H1 (cell line): ENCODE measurements around the gene TGFBR1. TPM values are rescaled to one million over a fixed set of nuclear protein-coding genes. Genes with fewer than 3 reads are reported as not detected.

ENCODE experiments used
- CTCF ChIA-PET: fragments of 300-600 bp; sonication (Branson Sonifier 250); formaldehyde crosslinking; loops from one replicate; lab custom pipeline; 2021; ENCODE audit not compliant: partially characterized antibody; lab: Charles Lee
- POLR2A ChIA-PET: fragments of 300-600 bp; sonication (Branson Sonifier 250); formaldehyde crosslinking; loops from one replicate; lab custom pipeline; 2021; ENCODE audit warnings: inconsistent platforms; ENCODE audit not compliant: partially characterized antibody; lab: Charles Lee
- DNase-seq, 2 experiments: peaks; one replicate each; pipeline versions ENCODE4 v3.0.0 to v3.0.0-alpha.2; 2010 to 2022; ENCODE audit warnings: low spot score in 2 of 2, low read depth in 1 of 2, mixed read lengths in 1 of 2
- FAIRE-seq: peaks from 2 replicates; lab custom pipeline; 2011; peaks lifted over from hg19 to GRCh38; lab: Jason Lieb, UNC
- H2AFZ ChIP-seq: 2 replicates; pipeline ENCODE4 v1.8.1; 2012; ENCODE audit warnings: low read length, inconsistent platforms
- H2AK5ac ChIP-seq: 2 replicates; pipeline ENCODE4 v1.6.1; 2013; ENCODE audit warnings: low read depth, low read length
- H2BK120ac ChIP-seq: replicated peaks from 2 replicates; pipeline ENCODE3; 2013; ENCODE audit warnings: low read depth, low read length, inconsistent platforms
- H2BK12ac ChIP-seq: 2 replicates; pipeline ENCODE4 v1.6.1; 2013; ENCODE audit warnings: low read depth, low read length
- H2BK15ac ChIP-seq: 2 replicates; pipeline ENCODE4 v1.6.1; 2013; ENCODE audit warnings: low read length
- H2BK20ac ChIP-seq: 2 replicates; pipeline ENCODE4 v1.6.1; 2013; ENCODE audit warnings: low read length
- H2BK5ac ChIP-seq: 2 replicates; pipeline ENCODE4 v1.6.1; 2013; ENCODE audit warnings: low read depth, low read length
- H3K14ac ChIP-seq: 2 replicates; pipeline ENCODE4 v1.6.1; 2013; ENCODE audit warnings: inconsistent platforms; ENCODE audit not compliant: insufficient read length
- H3K18ac ChIP-seq: 2 replicates; pipeline ENCODE4 v1.6.1; 2013; ENCODE audit warnings: low read length; ENCODE audit errors: extremely low read depth
- H3K23ac ChIP-seq: 2 replicates; pipeline ENCODE4 v1.6.1; 2013; ENCODE audit warnings: inconsistent platforms; ENCODE audit not compliant: insufficient read length
- H3K23me2 ChIP-seq: 2 replicates; pipeline ENCODE4 v1.6.1; 2013; ENCODE audit warnings: low read depth, low read length
- H3K27ac ChIP-seq: 2 replicates; pipeline ENCODE4 v1.6.1; 2011; ENCODE audit warnings: low read depth, low read length, inconsistent platforms
- H3K27me3 ChIP-seq, 4 experiments: replicated peaks in 1 of 4; 1 replicate in 1 of 4; 2 replicates in 3 of 4; pipeline versions ENCODE4 v1.6.1 to v1.8.1; 2011 to 2013; ENCODE audit warnings: low read length in 3 of 4, mild to moderate bottlenecking in 3 of 4, inconsistent platforms in 2 of 4, mixed read lengths in 2 of 4, moderate library complexity in 1 of 4; ENCODE audit not compliant: control insufficient read depth in 3 of 4, insufficient read depth in 3 of 4; ENCODE audit errors: extremely low read depth in 1 of 4
- H3K36me3 ChIP-seq, 4 experiments: 2 replicates each; pipeline versions ENCODE4 v1.6.1 to v1.8.1; 2011 to 2013; ENCODE audit warnings: mild to moderate bottlenecking in 4 of 4, low read length in 3 of 4, moderate library complexity in 2 of 4, control low read depth in 1 of 4, inconsistent platforms in 1 of 4; ENCODE audit not compliant: insufficient read depth in 4 of 4, control insufficient read depth in 2 of 4
- H3K4ac ChIP-seq: replicated peaks from 2 replicates; pipeline ENCODE3; 2013; ENCODE audit warnings: low read length, low read depth, mixed read lengths, inconsistent platforms; ENCODE audit not compliant: insufficient read length
- H3K4me1 ChIP-seq, 4 experiments: replicated peaks in 1 of 4; 1 replicate in 1 of 4; 2 replicates in 3 of 4; pipeline versions ENCODE4 v1.6.1 to v1.8.1; 2011 to 2013; ENCODE audit warnings: low read length in 3 of 4, inconsistent platforms in 2 of 4, mixed read lengths in 1 of 4; ENCODE audit not compliant: insufficient read depth in 4 of 4, control insufficient read depth in 3 of 4
- H3K4me2 ChIP-seq, 2 experiments: 2 replicates each; pipeline versions ENCODE4 v1.6.1 to v1.8.1; 2011 to 2013; ENCODE audit warnings: low read depth in 2 of 2, low read length in 2 of 2, control low read depth in 1 of 2, inconsistent platforms in 1 of 2, mild to moderate bottlenecking in 1 of 2; ENCODE audit not compliant: insufficient read depth in 1 of 2
- H3K4me3 ChIP-seq, 4 experiments: fragments of 200-600, 300-600 bp in 1 of 4; sonication (generic), shearing (Covaris generic), sonication (Bioruptor Twin) in 1 of 4; 2 replicates each; pipeline versions ENCODE4 v1.5.1 to v1.8.1; 2011 to 2016; ENCODE audit warnings: low read length in 4 of 4, low read depth in 3 of 4, control low read depth in 2 of 4, inconsistent platforms in 2 of 4, mild to moderate bottlenecking in 2 of 4, mixed read lengths in 1 of 4, moderate library complexity in 1 of 4; ENCODE audit not compliant: insufficient read depth in 2 of 4; ENCODE audit errors: extremely low read depth in 1 of 4
- H3K56ac ChIP-seq: replicated peaks from 2 replicates; pipeline ENCODE3; 2013; ENCODE audit warnings: low read depth, mild to moderate bottlenecking, mixed read lengths, low read length, inconsistent platforms; ENCODE audit not compliant: insufficient read length
- H3K79me1 ChIP-seq: 2 replicates; pipeline ENCODE4 v1.6.1; 2013; ENCODE audit warnings: low read depth, low read length, control low read depth
- H3K79me2 ChIP-seq, 2 experiments: 2 replicates each; pipeline versions ENCODE4 v1.6.1 to v1.8.1; 2012 to 2013; ENCODE audit warnings: low read length in 2 of 2, mild to moderate bottlenecking in 2 of 2, inconsistent platforms in 1 of 2; ENCODE audit not compliant: insufficient read depth in 2 of 2, control insufficient read depth in 1 of 2
- H3K9ac ChIP-seq, 4 experiments: replicated peaks in 1 of 4; 1 replicate in 1 of 4; 2 replicates in 3 of 4; pipeline versions ENCODE4 v1.6.1 to v1.8.1; 2011 to 2013; ENCODE audit warnings: low read depth in 3 of 4, low read length in 3 of 4, control low read depth in 2 of 4, mild to moderate bottlenecking in 2 of 4, moderate library complexity in 2 of 4, inconsistent platforms in 1 of 4; ENCODE audit errors: extremely low read depth in 1 of 4
- H3K9me3 ChIP-seq, 2 experiments: 2 replicates each; pipeline versions ENCODE4 v1.6.1 to v1.8.1; 2012 to 2013; ENCODE audit warnings: mild to moderate bottlenecking in 2 of 2, moderate library complexity in 2 of 2, control low read depth in 1 of 2, inconsistent platforms in 1 of 2, low read depth in 1 of 2, low read length in 1 of 2, mixed read lengths in 1 of 2; ENCODE audit not compliant: insufficient read depth in 2 of 2
- H4K20me1 ChIP-seq, 2 experiments: replicated peaks in 1 of 2; 2 replicates each; pipeline versions ENCODE3 to v1.8.1; 2011 to 2013; ENCODE audit warnings: inconsistent platforms in 2 of 2, low read length in 2 of 2, mild to moderate bottlenecking in 1 of 2; ENCODE audit not compliant: insufficient read depth in 2 of 2, control insufficient read depth in 1 of 2
- H4K5ac ChIP-seq: 2 replicates; pipeline ENCODE4 v1.6.1; 2013; ENCODE audit warnings: low read length, low read depth, mixed read lengths, inconsistent platforms; ENCODE audit not compliant: insufficient read length
- H4K8ac ChIP-seq: 2 replicates; pipeline ENCODE4 v1.8.0; 2013; ENCODE audit warnings: mild to moderate bottlenecking, moderate library complexity, low read length, inconsistent platforms; ENCODE audit not compliant: insufficient read depth; ENCODE audit errors: extremely low read depth
- H4K91ac ChIP-seq: replicated peaks from 2 replicates; pipeline ENCODE3; 2013; ENCODE audit warnings: low read length, mixed read lengths, inconsistent platforms; ENCODE audit not compliant: insufficient read length
- CTCF ChIP-seq, 3 experiments: IDR thresholded peaks; 1 replicate in 2 of 3; 2 replicates in 1 of 3; pipeline versions ENCODE4 v1.5.1 to v1.6.1; 2011; ENCODE audit warnings: low read length in 3 of 3, mild to moderate bottlenecking in 3 of 3, inconsistent platforms in 2 of 3, low read depth in 1 of 3, moderate library complexity in 1 of 3; ENCODE audit not compliant: insufficient read depth in 1 of 3; ENCODE audit errors: control extremely low read depth in 1 of 3
- HDAC6 ChIP-seq: IDR thresholded peaks from one replicate; pipeline ENCODE4 v1.7.1; 2012; ENCODE audit warnings: low read depth, mild to moderate bottlenecking, inconsistent platforms, low read length, moderate library complexity
- RAD21 ChIP-seq, 2 experiments: IDR thresholded peaks in 1 of 2; conservative IDR thresholded peaks in 1 of 2; 2 replicates each; pipeline ENCODE4 v1.6.1; 2011; ENCODE audit warnings: low read depth in 2 of 2, low read length in 2 of 2, improper control_type of control experiment in 1 of 2, inconsistent platforms in 1 of 2, mild to moderate bottlenecking in 1 of 2, moderate library complexity in 1 of 2
- TAF1 ChIP-seq: IDR thresholded peaks from 2 replicates; pipeline ENCODE4 v1.6.1; 2011; ENCODE audit warnings: mild to moderate bottlenecking, low read depth, low read length
- WGBS, 2 experiments: shearing (Covaris generic) in 1 of 2; methylation state at CpG; one replicate each; pipeline versions ENCODE4 v1.1.6 to v1.1.7; 2013 to 2015; ENCODE audit warnings: low lambda C conversion rate in 2 of 2, mixed read lengths in 2 of 2, inconsistent platforms in 1 of 2, low coverage in 1 of 2, missing lambda C conversion rate in 1 of 2; ENCODE audit not compliant: insufficient replicate concordance in 2 of 2, insufficient coverage in 1 of 2, insufficient read length in 1 of 2; ENCODE audit errors: extremely low coverage in 1 of 2, missing lambda C conversion rate in 1 of 2; 5-methylcytosine and 5-hydroxymethylcytosine counted together
- polyA plus RNA-seq, 7 experiments: library from polyadenylated mRNA; depleted of rRNA in 3 of 7; stranded (reverse) in 5 of 7; unstranded in 2 of 7; fragments of >200 nt in 5 of 7; fragments of 200-250 nt in 2 of 7; gene quantifications; 1 replicate in 5 of 7; 2 replicates in 1 of 7; 4 replicates in 1 of 7; pipeline versions ENCODE4 v1.2.1 to v1.2.3, GENCODE V29; 2011 to 2013; ENCODE audit warnings: missing spikeins in 2 of 7, mixed read lengths in 2 of 7
- total RNA-seq: library from RNA; stranded (reverse); fragmentation: NEBNext Ultra II Directional; extraction: Animal tissue kit (Norgen Biotek cat#: 25700); gene quantifications from 2 replicates; pipeline ENCODE4 v1.2.1, GENCODE V29; 2021

Gene TGFBR1
- total and polyA plus RNA-seq, 2 of the 8 experiments (the other 6 are each of a cell fraction or from before 2014, with no cell fraction given) = 16.8 to 52.4 TPM

- H2BK12ac ChIP-seq = peak overlapping the region; percentile 89
- peak overlapping the region; percentile 24 for H2BK20ac ChIP-seq
- H3K4me1 ChIP-seq = peaks cover 0 to 3% (median 1%) of the 10 kb centered on the region in 4 experiments; a peak in 2 of 7 replicates
- FAIRE-seq (peak; percentile 42), DNase-seq (peak; percentile 81 to 90)
- H3K4ac ChIP-seq = no peak overlapping the region
- H2BK120ac ChIP-seq = no peak overlapping the region
- no peaks in the 10 kb centered on the region for H3K79me2 ChIP-seq
- TF ChIP-seq TAF1 (0 out of 2 replicates have a peak, but pooled peaks have one; percentile 40), RAD21 (IDR thresholded peaks at IDR 0.05 in 1 of 2, conservative IDR thresholded peaks at IDR 0.05 in 1 of 2; ENCODE audit: low read depth in 2 of 2, low read length in 2 of 2) (peak; percentile 93 to 95), CTCF (IDR thresholded peaks at IDR 0.05; ENCODE audit: control extremely low read depth in 1 of 3, insufficient read depth in 1 of 3, low read depth in 1 of 3, low read length in 3 of 3) (peak; percentile 81 to 97 (median 81)), HDAC6 (no peak)
- H4K91ac ChIP-seq = peak overlapping the region; percentile 26
- no peak overlapping the region for H3K14ac ChIP-seq
- H2BK5ac ChIP-seq = peak overlapping the region; percentile 83; the same call in 1 of the 2 replicates
- no peak overlapping the region for H3K4me2 ChIP-seq
- 56% methylated on average over 27 of the region's 29 CpGs; no CpG with 5 or more reads in 1 of the 2 experiments for WGBS, 2 experiments
- CTCF ChIA-PET = interaction anchor here (0.6 to 9.4 kb wide), 47 partner anchors 10 to 1140 kb away, joined by 3 to 105 read pairs (median 4); partner anchors contain the start of gene ALG2
- H3K36me3 ChIP-seq = no peaks in the 10 kb centered on the region
- no peaks in the 10 kb centered on the region for H3K9me3 ChIP-seq
- H3K27ac ChIP-seq = no peak overlapping the region
- no peak overlapping the region for H2AK5ac ChIP-seq
- 0 out of 7 replicates have a peak overlapping the region, but pooled peaks of 1 of the 4 experiments have one; percentile 16 for H3K9ac ChIP-seq
- H4K5ac ChIP-seq = no peak overlapping the region
- peak overlapping the region; percentile 30; the same call in 1 of the 2 replicates for H4K8ac ChIP-seq
- peak overlapping the region; percentile 92; the same call in 1 of the 2 replicates for H2BK15ac ChIP-seq
- peak overlapping the region; percentile 98 for H2AFZ ChIP-seq
- no peaks in the 10 kb centered on the region for H4K20me1 ChIP-seq
- H3K23me2 ChIP-seq = no peaks in the 10 kb centered on the region
- H3K23ac ChIP-seq = no peak overlapping the region
- no peak overlapping the region for H3K4me3 ChIP-seq
- peak overlapping the region; percentile 80 for H3K18ac ChIP-seq
- POLR2A ChIA-PET = interaction anchor here (1.3 to 1.8 kb wide), 2 partner anchors 17 to 37 kb away, joined by 5 to 7 read pairs; partner anchors contain the start of genes ALG2 and SEC61B
- no peaks in the 10 kb centered on the region for H3K27me3 ChIP-seq
- no peaks in the 10 kb centered on the region for H3K79me1 ChIP-seq
- H3K56ac ChIP-seq = no peak overlapping the region
These were observed 79.8 kb downstream of the TGFBR1 start for GRCh38 chr9:99184475-99185347.
